Esophagus squamous epithelium (tissue), 5 donors: ENCODE measurements around the gene SLC30A5. TPM values are rescaled to one million over a fixed set of nuclear protein-coding genes. Genes with fewer than 3 reads are reported as not detected.
"Not testable (repeated sequence)": the region's sequence is repeated elsewhere in the genome, so short reads cannot be mapped to it uniquely, and the experiment has no call there.

Source experiments
- DNase-seq: peaks from one replicate; lab custom pipeline; 2025; lab: John Stamatoyannopoulos, UW
- H3K27ac ChIP-seq, 4 donors: fragments of 200-600 bp; sonication (generic); one replicate each; pipeline ENCODE4 v1.5.1; 2016 to 2019; ENCODE audit warnings: mild to moderate bottlenecking in 1 of 4
- H3K27me3 ChIP-seq, 4 donors: fragments of 200-600 bp; sonication (generic); 1 replicate in 3 of 4; 2 replicates in 1 of 4; pipeline versions ENCODE4 v1.5.1 to v1.6.0; 2017 to 2021; ENCODE audit warnings: antibody characterized with exemption in 1 of 4
- H3K36me3 ChIP-seq, 3 donors: fragments of 200-600 bp; sonication (generic); one replicate each; pipeline ENCODE4 v1.5.1; 2016 to 2019
- H3K4me1 ChIP-seq, 3 donors: fragments of 200-600 bp; sonication (generic); one replicate each; pipeline ENCODE4 v1.5.1; 2017 to 2019
- H3K4me3 ChIP-seq, 4 donors: fragments of 200-600 bp; sonication (generic); 1 replicate in 3 of 4; 2 replicates in 1 of 4; pipeline ENCODE4 v1.5.1; 2016 to 2019; ENCODE audit warnings: mild to moderate bottlenecking in 2 of 4, moderate library complexity in 1 of 4
- H3K9me3 ChIP-seq, 3 donors: fragments of 200-600 bp; sonication (generic); one replicate each; pipeline ENCODE4 v1.5.1; 2016 to 2019
- POLR2A ChIP-seq, 4 donors: fragments of 450-650 bp; IDR thresholded peaks; one replicate each; pipeline ENCODE4 v1.6.1; 2017; ENCODE audit warnings: antibody characterized with exemption in 4 of 4, mild to moderate bottlenecking in 4 of 4, moderate library complexity in 3 of 4
- WGBS, 2 donors: methylation state at CpG; one replicate each; pipeline ENCODE4 v1.1.5; 2018; 5-methylcytosine and 5-hydroxymethylcytosine counted together
- intact Hi-C: fragments of 100-400 bp; cut with DNase I; formaldehyde crosslinking; loops from one replicate; pipeline ENCODE4 v1.15.0; 2022
- total RNA-seq, 4 donors: library from RNA; depleted of rRNA; stranded (reverse); fragments of >200 nt; gene quantifications; one replicate each; pipeline ENCODE4 v1.1.0, GENCODE V29; 2016
- TF ChIP-seq, protein P1 (sequence below), 6 experiments: fragments of 450-650 bp in 4 of 6; fragments of 200-600 bp in 2 of 6; sonication (generic) in 2 of 6; IDR thresholded peaks; one replicate each; pipeline ENCODE4 v1.5.1; 2016 to 2019; ENCODE audit warnings: antibody characterized with exemption in 6 of 6, mild to moderate bottlenecking in 4 of 6, moderate library complexity in 4 of 6
- donor health status: DM: yes; HTN: yes; CAD: no.

SLC30A5 gene
- total RNA-seq, 4 donors from 2014 or later = 19.4 to 43.5 (median 37.9) TPM

- Histone ChIP-seq H3K36me3 (no peaks in the 10 kb centered on the region), H3K27me3 (no peaks in the 10 kb centered on the region), H3K4me3 (no peak overlapping the region), H3K9me3 (no peaks in the 10 kb centered on the region), H3K27ac (no peak overlapping the region), H3K4me1 (no peaks in the 10 kb centered on the region)
- intact Hi-C loops = no loop called here
- no peak for DNase-seq
- WGBS, 2 donors = 88 to 96% methylated on average over 5 of the region's 5 CpGs
- TF ChIP-seq, protein P1, sequence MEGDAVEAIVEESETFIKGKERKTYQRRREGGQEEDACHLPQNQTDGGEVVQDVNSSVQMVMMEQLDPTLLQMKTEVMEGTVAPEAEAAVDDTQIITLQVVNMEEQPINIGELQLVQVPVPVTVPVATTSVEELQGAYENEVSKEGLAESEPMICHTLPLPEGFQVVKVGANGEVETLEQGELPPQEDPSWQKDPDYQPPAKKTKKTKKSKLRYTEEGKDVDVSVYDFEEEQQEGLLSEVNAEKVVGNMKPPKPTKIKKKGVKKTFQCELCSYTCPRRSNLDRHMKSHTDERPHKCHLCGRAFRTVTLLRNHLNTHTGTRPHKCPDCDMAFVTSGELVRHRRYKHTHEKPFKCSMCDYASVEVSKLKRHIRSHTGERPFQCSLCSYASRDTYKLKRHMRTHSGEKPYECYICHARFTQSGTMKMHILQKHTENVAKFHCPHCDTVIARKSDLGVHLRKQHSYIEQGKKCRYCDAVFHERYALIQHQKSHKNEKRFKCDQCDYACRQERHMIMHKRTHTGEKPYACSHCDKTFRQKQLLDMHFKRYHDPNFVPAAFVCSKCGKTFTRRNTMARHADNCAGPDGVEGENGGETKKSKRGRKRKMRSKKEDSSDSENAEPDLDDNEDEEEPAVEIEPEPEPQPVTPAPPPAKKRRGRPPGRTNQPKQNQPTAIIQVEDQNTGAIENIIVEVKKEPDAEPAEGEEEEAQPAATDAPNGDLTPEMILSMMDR (IDR thresholded peaks at IDR 0.05) = no peak
- TF ChIP-seq POLR2A (IDR thresholded peaks at IDR 0.05) = no peak
Measured at GRCh38 chr5:69086206-69086605, 7.6 kb upstream of the SLC30A5 start.

GRCh38 chr5:69088006-69088405, 5.8 kb upstream of the SLC30A5 start:
- H3K36me3 ChIP-seq, intact Hi-C loops, H3K27me3 ChIP-seq, H3K4me3 ChIP-seq, H3K4me1 ChIP-seq, H3K27ac ChIP-seq, DNase-seq, H3K9me3 ChIP-seq: not testable (repeated sequence)
- WGBS, 2 donors = 87 to 95% methylated on average over 7 of the region's 7 CpGs

DNA sequence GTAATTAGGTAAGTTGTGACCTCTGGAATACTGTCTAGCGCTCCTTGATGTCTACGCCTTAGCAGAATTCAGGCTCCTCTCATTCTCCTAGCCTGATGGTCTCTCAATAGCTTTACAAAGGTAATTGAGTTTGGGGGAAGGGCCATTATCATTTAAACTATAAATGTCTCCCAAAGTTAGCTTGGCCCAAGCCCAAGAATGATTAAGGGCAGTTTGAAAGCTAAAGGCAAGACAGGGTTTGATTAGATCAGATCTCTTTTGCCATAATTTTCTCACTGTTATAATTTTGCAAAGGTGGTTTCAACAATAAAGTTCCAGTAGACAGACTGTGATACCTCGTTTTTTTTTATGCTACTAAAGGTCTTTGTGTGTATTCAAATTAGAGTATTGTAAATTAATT, 3.7 kb upstream of the SLC30A5 start:
- 73 to 78% methylated on average over 3 of the region's 3 CpGs for WGBS, 2 donors
- no peaks in the 10 kb centered on the region for H3K27me3 ChIP-seq
- no peaks in the 10 kb centered on the region for H3K9me3 ChIP-seq
- DNase-seq = no peak
- TF ChIP-seq POLR2A (IDR thresholded peaks at IDR 0.05) = no peak
- TF ChIP-seq, protein P1 (IDR thresholded peaks at IDR 0.05) = no peak
- no peaks in the 10 kb centered on the region for H3K36me3 ChIP-seq
- H3K4me1 ChIP-seq = peaks cover 4 to 11% (median 7%) of the 10 kb centered on the region in 3 donors
- H3K4me3 ChIP-seq = no peak overlapping the region
- intact Hi-C loops = loop anchor here (10.0 kb wide), 1 partner anchor 245 kb away; the partner anchor contains the start of gene CCDC125
- H3K27ac ChIP-seq = no peak overlapping the region

GRCh38 chr5:69091771-69092170, 2.0 kb upstream of the SLC30A5 start:
- peaks cover 7 to 26% (median 12%) of the 10 kb centered on the region in 3 donors for H3K4me1 ChIP-seq
- H3K9me3 ChIP-seq = no peaks in the 10 kb centered on the region
- no peaks in the 10 kb centered on the region for H3K27me3 ChIP-seq
- no peak overlapping the region for H3K27ac ChIP-seq
- TF ChIP-seq, protein P1 (IDR thresholded peaks at IDR 0.05) = no peak
- TF ChIP-seq POLR2A (IDR thresholded peaks at IDR 0.05) = no peak
- no peak for DNase-seq
- no peak overlapping the region for H3K4me3 ChIP-seq
- 83 to 92% methylated on average over 6 of the region's 6 CpGs for WGBS, 2 donors
- H3K36me3 ChIP-seq = peaks cover 0 to 11% (median 0%) of the 10 kb centered on the region in 3 donors
- intact Hi-C loops = loop anchor here (10.0 kb wide), 1 partner anchor 243 kb away; the partner anchor contains the start of gene CCDC125

DNA sequence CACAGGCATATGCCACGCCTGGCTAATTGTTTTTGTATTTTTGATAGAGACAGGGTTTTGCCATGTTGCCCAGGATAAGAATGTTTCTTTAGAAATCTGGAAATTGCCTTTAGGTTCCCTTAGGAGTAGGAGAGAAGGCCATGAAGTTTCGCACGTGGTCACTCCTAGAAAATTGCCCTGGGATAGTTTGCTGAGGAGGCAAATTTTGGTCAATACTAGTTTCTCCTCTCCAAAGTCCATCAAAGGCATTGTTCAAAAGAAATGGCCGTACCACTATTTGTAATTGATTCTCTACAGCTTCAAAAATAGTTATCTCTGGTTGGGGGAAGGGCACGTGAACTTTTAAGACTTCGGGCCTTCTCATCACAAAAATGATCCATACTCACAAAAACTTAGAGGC, 845 bp upstream of the SLC30A5 start:
- 87% methylated on average over 6 of the region's 6 CpGs for WGBS, 2 donors
- Histone ChIP-seq H3K36me3 (peaks cover 0 to 22% (median 0%) of the 10 kb centered on the region in 3 donors), H3K27me3 (no peaks in the 10 kb centered on the region), H3K27ac (peak overlapping the region in 1 of 4 donors; percentile 78), H3K4me1 (peaks cover 7 to 31% (median 12%) of the 10 kb centered on the region in 3 donors), H3K9me3 (no peaks in the 10 kb centered on the region), H3K4me3 (no peak overlapping the region)
- DNase-seq = no peak
- intact Hi-C loops = loop anchor here (10.0 kb wide), 1 partner anchor 242 kb away; the partner anchor contains the start of gene CCDC125
- no peak for TF ChIP-seq POLR2A (IDR thresholded peaks at IDR 0.05)
- TF ChIP-seq, protein P1 (IDR thresholded peaks at IDR 0.05) = no peak
